Heart right ventricle (tissue), 16 donors: Measurements from ENCODE around the gene DIO1. TPM values are rescaled to one million over a fixed set of nuclear protein-coding genes. Genes with fewer than 3 reads are reported as not detected.
A peak's percentile ranks its signal among the peaks of the same experiment; 100 is the strongest.

Source experiments
- ATAC-seq, 8 donors: fragments of 200-7000 bp; cut with Tn5 transposase; one replicate each; pipeline ENCODE4 v1.9.1; 2020; ENCODE audit warnings: mild to moderate bottlenecking in 8 of 8, moderate library complexity in 8 of 8, moderate number of reproducible peaks in 1 of 8
- DNase-seq, 2 donors: peaks; one replicate each; pipeline ENCODE4 v3.0.0-alpha.2; 2020
- H3K27ac ChIP-seq, 10 donors: fragments of 200-600 bp; sonication (generic) in 2 of 10; one replicate each; pipeline versions ENCODE4 v1.5.0 to v1.8.0; 2020 to 2022; ENCODE audit warnings: mild to moderate bottlenecking in 3 of 10
- H3K27me3 ChIP-seq, 7 donors: fragments of 200-600 bp; one replicate each; pipeline ENCODE4 v1.8.0; 2021 to 2022; ENCODE audit warnings: mild to moderate bottlenecking in 2 of 7
- H3K36me3 ChIP-seq, 9 donors: fragments of 200-600 bp; sonication (generic) in 1 of 9; one replicate each; pipeline versions ENCODE4 v1.5.0 to v1.8.0; 2020 to 2022; ENCODE audit warnings: mild to moderate bottlenecking in 2 of 9
- H3K4me1 ChIP-seq, 9 donors: fragments of 200-600 bp; sonication (generic) in 1 of 9; one replicate each; pipeline versions ENCODE4 v1.5.0 to v1.8.0; 2020 to 2022; ENCODE audit warnings: mild to moderate bottlenecking in 4 of 9
- H3K4me3 ChIP-seq, 10 donors: fragments of 200-600 bp; sonication (generic) in 2 of 10; one replicate each; pipeline versions ENCODE4 v1.5.0 to v1.8.0; 2020 to 2022; ENCODE audit warnings: mild to moderate bottlenecking in 7 of 10, moderate library complexity in 2 of 10
- H3K9me3 ChIP-seq, 11 donors: fragments of 200-600 bp in 10 of 11; sonication (generic) in 2 of 11; one replicate each; pipeline versions ENCODE4 v1.5.0 to v1.8.0; 2013 to 2022; ENCODE audit warnings: mild to moderate bottlenecking in 2 of 11, control low read depth in 1 of 11, moderate library complexity in 1 of 11
- WGBS, 2 donors: extraction: QIAGEN DNeasy Blood & Tissue Kit; methylation state at CpG; one replicate each; pipeline ENCODE4 v1.1.7; 2013; ENCODE audit warnings: inconsistent platforms in 1 of 2; 5-methylcytosine and 5-hydroxymethylcytosine counted together
- intact Hi-C, 10 donors: fragments of 100-400 bp; cut with DNase I; formaldehyde crosslinking; loops; one replicate each; pipeline versions ENCODE4 v1.11.1 to v1.14.2; 2022
- long read RNA-seq, 3 donors: library from polyadenylated mRNA; unstranded; transcript quantifications; one replicate each; pipeline ENCODE4 v2.0.0, GENCODE V29; 2020 to 2021
- polyA plus RNA-seq, 2 donors: library from polyadenylated mRNA; stranded (reverse); fragments of 200-250 nt; gene quantifications; one replicate each; pipeline ENCODE4 v1.2.3, GENCODE V29; 2013
- total RNA-seq, 10 donors: library from RNA; stranded (reverse); fragmentation: NEBNext Ultra II Directional in 3 of 10; extraction: Animal tissue kit (Norgen Biotek cat#: 25700) in 3 of 10; gene quantifications; one replicate each; pipeline versions ENCODE4 v1.2.1 to v1.2.4, GENCODE V29; 2021 to 2023
- TF ChIP-seq, protein P1 (sequence below), 9 donors: fragments of 200-600 bp; sonication (generic) in 2 of 9; IDR thresholded peaks; one replicate each; pipeline versions ENCODE4 v1.5.0 to v1.8.0; 2021 to 2022; ENCODE audit warnings: antibody characterized with exemption in 9 of 9, mild to moderate bottlenecking in 5 of 9, moderate library complexity in 1 of 9
- donor health status: Arrhythmogenic right ventricular cardiomyopathy.
- donor health status: ischemic (EF 13 %, LVEDD 7.1; RV severe dilation, severe dysfunction).
- donor health status: healthy with polysubstance abuse.
- donor health status: DM: no; HTN: yes; CAD: no.
- donor health status: DM: no; HTN: no; CAD: no.
- donor health status: ischemic (EF 25% LVEDD 6.9; RV normal size, moderate dysfunction).
- donor health status: ischemic (EF 25% LVEDD 5.7; RV mildly dilated, moderate dysfunction).
- donor health status: healthy.
- donor health status: DM: yes; HTN: yes; CAD: no.
- donor health status: Ischemic cardiomyopathy.
- donor health status: ischemic (EF 35%, LVEDD 5.7; RV mildly dilated, moderate dysfunction).
- donor health status: nonischemic (EF 11% LVEDD 7.7; RV severe dilation, severe dysfunction).
- donor health status: DM: yes; HTN: yes; CAD: no.
- donor health status: PGD.
- donor health status: ischemic (EF 29% LVEDD 5.4; RV normal size, mild dysfunction).
- donor health status: nonischemic (EF 23%, LVEDD 6.1; RV moderate dilation, normal function).

DIO1 gene
- not detected for total RNA-seq
- polyA plus RNA-seq, result not detected
- long read RNA-seq, donor 1, result 0 reads
- long read RNA-seq, donor 2, result 0 reads
- long read RNA-seq, donor 3, result 0 reads

- WGBS, 2 donors, result 79 to 81% methylated on average over 14 of the region's 14 CpGs
- H3K36me3 ChIP-seq, result no peaks in the 10 kb centered on the region
- DNase-seq (no peak), ATAC-seq (no peak)
- TF ChIP-seq, protein P1, sequence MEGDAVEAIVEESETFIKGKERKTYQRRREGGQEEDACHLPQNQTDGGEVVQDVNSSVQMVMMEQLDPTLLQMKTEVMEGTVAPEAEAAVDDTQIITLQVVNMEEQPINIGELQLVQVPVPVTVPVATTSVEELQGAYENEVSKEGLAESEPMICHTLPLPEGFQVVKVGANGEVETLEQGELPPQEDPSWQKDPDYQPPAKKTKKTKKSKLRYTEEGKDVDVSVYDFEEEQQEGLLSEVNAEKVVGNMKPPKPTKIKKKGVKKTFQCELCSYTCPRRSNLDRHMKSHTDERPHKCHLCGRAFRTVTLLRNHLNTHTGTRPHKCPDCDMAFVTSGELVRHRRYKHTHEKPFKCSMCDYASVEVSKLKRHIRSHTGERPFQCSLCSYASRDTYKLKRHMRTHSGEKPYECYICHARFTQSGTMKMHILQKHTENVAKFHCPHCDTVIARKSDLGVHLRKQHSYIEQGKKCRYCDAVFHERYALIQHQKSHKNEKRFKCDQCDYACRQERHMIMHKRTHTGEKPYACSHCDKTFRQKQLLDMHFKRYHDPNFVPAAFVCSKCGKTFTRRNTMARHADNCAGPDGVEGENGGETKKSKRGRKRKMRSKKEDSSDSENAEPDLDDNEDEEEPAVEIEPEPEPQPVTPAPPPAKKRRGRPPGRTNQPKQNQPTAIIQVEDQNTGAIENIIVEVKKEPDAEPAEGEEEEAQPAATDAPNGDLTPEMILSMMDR (IDR thresholded peaks at IDR 0.05), result no peak
- no peaks in the 10 kb centered on the region for H3K27me3 ChIP-seq
- peak within 1 kb of the TSS in 3 of 10 donors; percentile 27 to 83 (median 40) for H3K27ac ChIP-seq
- no peaks in the 10 kb centered on the region for H3K9me3 ChIP-seq
- intact Hi-C loops, result loop anchor here in 2 of 10 donors (5.0 kb wide), 2 partner anchors 48 to 53 kb away; partner anchors contain the start of genes IFT25 (in 1 of the 2) and LRRC42 (in 1 of the 2)
- no peak within 1 kb of the TSS for H3K4me3 ChIP-seq
- H3K4me1 ChIP-seq, result peaks cover 0 to 52% (median 12%) of the 10 kb centered on the region in 9 donors
Observed at GRCh38 chr1:53893999-53894636, at the start of gene DIO1. DIO1 (plus strand) TSS chr1:53894187; CDS start chr1:53894211, 24 bp downstream.

GRCh38 chr1:53847980-53848379, 46.0 kb upstream of the DIO1 start:
- H3K9me3 ChIP-seq, result peaks cover 0 to 4% (median 0%) of the 10 kb centered on the region in 11 donors
- H3K4me1 ChIP-seq, result no peaks in the 10 kb centered on the region
- no peak overlapping the region for H3K4me3 ChIP-seq
- H3K27me3 ChIP-seq, result no peaks in the 10 kb centered on the region
- intact Hi-C loops, result no loop called here
- H3K36me3 ChIP-seq, result peaks cover 0 to 25% (median 5%) of the 10 kb centered on the region in 9 donors
- 89 to 95% methylated on average over 6 of the region's 6 CpGs for WGBS, 2 donors
- DNase-seq (no peak), ATAC-seq (no peak)
- no peak overlapping the region for H3K27ac ChIP-seq
- TF ChIP-seq, protein P1 (IDR thresholded peaks at IDR 0.05), result no peak

DNA sequence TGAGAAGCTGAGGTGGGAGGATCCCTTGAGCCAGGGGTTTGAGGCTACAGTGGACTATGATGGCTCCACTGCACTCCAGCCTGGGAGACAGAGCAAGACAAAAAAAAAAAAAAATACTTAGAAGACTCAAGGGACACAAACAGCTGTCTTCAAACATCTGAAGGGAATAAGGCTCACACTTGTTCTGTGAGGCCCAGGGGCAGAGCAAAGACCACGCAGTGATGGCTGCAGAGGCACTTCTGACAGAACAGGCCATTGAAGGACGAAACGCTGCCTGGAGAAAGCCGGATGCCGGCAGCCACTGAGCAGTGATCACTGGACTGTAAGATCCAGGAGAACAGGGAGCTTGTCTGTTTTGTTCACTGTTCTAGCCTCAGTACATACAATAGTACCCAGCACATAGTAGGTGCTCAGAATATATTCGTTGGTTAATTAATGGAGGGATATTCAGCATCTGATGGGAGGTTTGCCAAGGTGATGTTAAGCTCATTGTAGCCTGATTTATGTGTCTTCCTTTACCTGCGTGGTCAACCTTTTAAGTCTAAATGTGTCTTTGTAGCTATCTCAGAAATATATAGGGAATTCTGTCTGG, 43.8 kb upstream of the DIO1 start:
- Histone ChIP-seq H3K4me1 (no peaks in the 10 kb centered on the region), H3K27ac (no peak overlapping the region), H3K4me3 (no peak overlapping the region), H3K27me3 (no peaks in the 10 kb centered on the region), H3K9me3 (no peaks in the 10 kb centered on the region), H3K36me3 (peaks cover 0 to 47% (median 15%) of the 10 kb centered on the region in 9 donors)
- DNase-seq, result no peak
- ATAC-seq, result no peak
- TF ChIP-seq, protein P1 (IDR thresholded peaks at IDR 0.05), result no peak
- 86 to 91% methylated on average over 7 of the region's 7 CpGs for WGBS, 2 donors
- intact Hi-C loops, result loop anchor here in 1 of 10 donors (10.0 kb wide), 1 partner anchor 965 kb away; no protein-coding TSS in a partner anchor

GRCh38 chr1:53851571-53852285, 42.3 kb upstream of the DIO1 start:
- H3K27me3 ChIP-seq, result no peaks in the 10 kb centered on the region
- H3K9me3 ChIP-seq, result no peaks in the 10 kb centered on the region
- H3K4me3 ChIP-seq, result no peak overlapping the region
- H3K27ac ChIP-seq, result no peak overlapping the region
- ATAC-seq (no peak), DNase-seq (no peak)
- TF ChIP-seq, protein P1 (IDR thresholded peaks at IDR 0.05), result no peak
- no peaks in the 10 kb centered on the region for H3K4me1 ChIP-seq
- intact Hi-C loops, result loop anchor here in 1 of 10 donors (10.0 kb wide), 1 partner anchor 963 kb away; no protein-coding TSS in a partner anchor
- 90 to 93% methylated on average over 9 of the region's 9 CpGs for WGBS, 2 donors
- H3K36me3 ChIP-seq, result peaks cover 0 to 63% (median 29%) of the 10 kb centered on the region in 9 donors
